Karpas-422 (cell line): ENCODE results near the gene USHBP1. TPM values are rescaled to one million over a fixed set of nuclear protein-coding genes. Genes with fewer than 3 reads are reported as not detected.

Experiments used
- DNase-seq: peaks from one replicate; pipeline ENCODE4 v3.0.0-alpha.2; 2015
- H2AFZ ChIP-seq: fragments of 200-600 bp; sonication (generic); 2 replicates; pipeline ENCODE4 v1.6.1; 2014; ENCODE audit warnings: antibody characterized with exemption, low read length, mixed read lengths
- H3K27ac ChIP-seq: fragments of 200-600 bp; sonication (generic); 2 replicates; pipeline ENCODE4 v1.5.1; 2014; ENCODE audit warnings: mild to moderate bottlenecking, low read length, moderate library complexity
- H3K27me3 ChIP-seq: fragments of 200-600 bp; sonication (generic); 2 replicates; pipeline ENCODE4 v1.6.1; 2014; ENCODE audit warnings: low read length, mixed read lengths
- H3K36me3 ChIP-seq: fragments of 200-600 bp; sonication (generic); 2 replicates; pipeline ENCODE4 v1.6.1; 2014; ENCODE audit warnings: low read length, mixed read lengths; ENCODE audit not compliant: insufficient read depth
- H3K4me1 ChIP-seq: fragments of 200-600 bp; sonication (generic); 2 replicates; pipeline ENCODE4 v1.6.1; 2014; ENCODE audit warnings: mild to moderate bottlenecking, low read length, mixed read lengths
- H3K4me2 ChIP-seq: fragments of 200-600 bp; sonication (generic); 2 replicates; pipeline ENCODE4 v1.6.1; 2014; ENCODE audit warnings: low read length, low read depth, mild to moderate bottlenecking; ENCODE audit not compliant: poor library complexity, severe bottlenecking
- H3K4me3 ChIP-seq: fragments of 200-600 bp; sonication (generic); 2 replicates; pipeline ENCODE4 v1.5.1; 2014; ENCODE audit warnings: mild to moderate bottlenecking, antibody characterized with exemption, low read length, mixed read lengths
- H3K79me2 ChIP-seq: fragments of 200-600 bp; sonication (generic); 2 replicates; pipeline ENCODE4 v1.6.1; 2014; ENCODE audit warnings: mild to moderate bottlenecking, low read length, mixed read lengths
- H3K9ac ChIP-seq: fragments of 200-600 bp; sonication (generic); 2 replicates; pipeline ENCODE4 v1.6.0; 2014; ENCODE audit warnings: low read length
- H3K9me2 ChIP-seq: fragments of 200-600 bp; sonication (generic), shearing (Covaris generic); replicated peaks from 2 replicates; pipeline ENCODE4 v1.6.0; 2014; ENCODE audit warnings: mild to moderate bottlenecking, low read length, moderate library complexity; ENCODE audit not compliant: insufficient read depth
- H3K9me3 ChIP-seq: fragments of 300-700, 200-600 bp; sonication (generic); 2 replicates; pipeline ENCODE4 v1.6.1; 2014; ENCODE audit warnings: low read length, mixed read lengths
- H4K20me1 ChIP-seq: fragments of 200-600 bp; sonication (generic); 2 replicates; pipeline ENCODE4 v1.6.1; 2014; ENCODE audit warnings: mild to moderate bottlenecking, antibody characterized with exemption, low read length, low read depth; ENCODE audit not compliant: insufficient read depth
- total RNA-seq: library from RNA; depleted of rRNA; stranded (reverse); fragments of >200 nt; shearing (Covaris generic); gene quantifications from 2 replicates; pipeline ENCODE4 v1.2.3, GENCODE V29; 2014; ENCODE audit warnings: low replicate concordance; rRNA removed

USHBP1 gene
- 0.25 TPM in 1 of 2 replicates, not detected in the other for total RNA-seq

GRCh38 chr19:17264641-17264979 is at the start of gene USHBP1:
Gene USHBP1 (minus strand): TSS chr19:17264745. CDS start chr19:17264299, 446 bp downstream.
- H3K9ac ChIP-seq, result no peak within 1 kb of the TSS
- peaks cover 29% of the 10 kb centered on the region for H3K4me1 ChIP-seq
- no peak within 1 kb of the TSS for H2AFZ ChIP-seq

DNA sequence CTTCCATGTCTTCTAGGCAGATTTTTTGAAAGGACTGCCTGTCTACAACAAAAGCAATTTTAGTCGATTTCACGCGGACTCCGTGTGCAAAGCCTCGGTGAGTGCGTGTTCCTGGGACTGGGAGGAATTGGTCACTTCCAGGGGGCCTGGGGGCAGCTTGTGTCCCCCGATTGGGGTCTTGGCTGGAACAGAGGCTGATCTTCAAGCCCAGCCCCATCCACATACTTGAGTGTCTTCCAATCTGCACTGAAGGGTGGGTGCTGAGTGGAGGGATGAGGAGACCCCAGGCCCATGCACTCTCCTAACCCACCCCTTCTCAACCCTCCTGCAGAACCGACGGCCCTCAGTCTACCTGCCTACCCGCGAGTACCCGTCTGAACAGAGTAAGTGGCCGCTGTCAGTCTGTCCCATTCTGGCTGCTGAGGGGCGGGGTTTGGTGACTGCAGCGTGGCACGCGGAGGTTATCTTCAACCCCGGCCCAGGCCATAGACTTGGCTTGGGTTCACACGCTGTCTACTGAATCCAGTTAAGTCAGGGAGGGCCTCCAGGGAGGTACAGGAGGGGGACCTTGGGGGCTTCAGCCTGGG is 49.6 kb upstream of the USHBP1 start:
- Histone ChIP-seq H3K9ac (no peak overlapping the region), H3K79me2 (peaks cover 33% of the 10 kb centered on the region), H3K27me3 (no peaks in the 10 kb centered on the region), H2AFZ (no peak overlapping the region), H3K9me3 (no peaks in the 10 kb centered on the region), H3K27ac (no peak overlapping the region), H3K4me3 (no peak overlapping the region), H3K4me2 (no peak overlapping the region), H3K9me2 (no peaks in the 10 kb centered on the region), H3K4me1 (peaks cover 8% of the 10 kb centered on the region), H4K20me1 (peaks cover 20% of the 10 kb centered on the region; the same call in 1 of the 2 replicates), H3K36me3 (peaks cover 13% of the 10 kb centered on the region)
- no peak for DNase-seq

More at GRCh38 chr19:17264641-17264979, at the start of gene USHBP1:
- no peaks in the 10 kb centered on the region for H3K9me3 ChIP-seq
- no peak within 1 kb of the TSS for H3K4me2 ChIP-seq
- H3K4me3 ChIP-seq, result no peak within 1 kb of the TSS
- no peak for DNase-seq
- H3K27ac ChIP-seq, result no peak within 1 kb of the TSS
- H3K79me2 ChIP-seq, result peaks cover 17% of the 10 kb centered on the region
- H3K36me3 ChIP-seq, result no peaks in the 10 kb centered on the region
- no peaks in the 10 kb centered on the region for H3K9me2 ChIP-seq
- H3K27me3 ChIP-seq, result no peaks in the 10 kb centered on the region
- H4K20me1 ChIP-seq, result no peaks in the 10 kb centered on the region

GRCh38 chr19:17312189-17313113 is 47.9 kb upstream of the USHBP1 start:
- H3K27ac ChIP-seq, result no peak overlapping the region
- no peak for DNase-seq
- peaks cover 20% of the 10 kb centered on the region; the same call in 1 of the 2 replicates for H4K20me1 ChIP-seq
- H3K4me1 ChIP-seq, result peaks cover 8% of the 10 kb centered on the region
- H3K27me3 ChIP-seq, result no peaks in the 10 kb centered on the region
- peaks cover 33% of the 10 kb centered on the region for H3K79me2 ChIP-seq
- H3K9me2 ChIP-seq, result no peaks in the 10 kb centered on the region
- no peak overlapping the region for H3K4me2 ChIP-seq
- H3K9ac ChIP-seq, result no peak overlapping the region
- H3K9me3 ChIP-seq, result no peaks in the 10 kb centered on the region
- H3K36me3 ChIP-seq, result peaks cover 13% of the 10 kb centered on the region
- H3K4me3 ChIP-seq, result no peak overlapping the region
- H2AFZ ChIP-seq, result no peak overlapping the region

DNA sequence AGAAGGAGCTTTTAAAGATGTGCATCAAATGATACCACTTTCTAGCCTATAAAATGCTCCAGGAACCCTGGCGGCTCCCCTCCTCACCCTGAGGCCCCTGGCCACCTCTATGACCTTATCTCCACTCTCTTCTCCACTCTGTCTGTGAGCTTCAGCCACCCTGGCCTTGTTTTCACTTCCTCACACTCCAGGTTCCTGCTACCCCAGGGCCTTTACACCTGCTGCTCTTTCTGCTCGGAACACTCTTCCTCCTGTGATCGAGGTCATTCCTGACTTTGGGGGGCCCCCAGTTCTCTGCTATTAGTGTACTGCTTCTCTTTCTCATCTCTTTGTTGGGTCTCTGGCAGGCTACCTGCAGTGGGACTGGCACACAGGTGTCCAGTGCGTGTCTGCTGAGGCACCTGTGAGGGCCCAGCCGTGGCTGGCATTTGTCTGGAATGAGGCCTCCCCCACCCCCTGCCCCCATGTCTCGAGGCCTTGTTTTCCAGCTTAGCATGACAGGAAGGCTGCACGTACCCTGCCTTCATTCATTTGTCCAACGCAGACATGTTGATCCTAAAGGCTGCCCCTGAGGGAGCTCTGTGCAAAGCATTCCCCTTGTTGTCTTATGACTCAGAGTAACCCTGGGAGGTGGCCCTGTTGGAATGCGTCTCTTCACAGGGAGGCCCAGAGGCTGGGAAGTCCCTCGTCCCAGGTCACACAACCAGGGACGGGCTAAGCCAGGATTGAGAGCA is 47.1 kb upstream of the USHBP1 start:
- no peak overlapping the region for H3K4me3 ChIP-seq
- no peak overlapping the region for H3K4me2 ChIP-seq
- no peaks in the 10 kb centered on the region for H3K9me3 ChIP-seq
- H3K9me2 ChIP-seq, result no peaks in the 10 kb centered on the region
- peaks cover 13% of the 10 kb centered on the region for H3K36me3 ChIP-seq
- no peak overlapping the region for H3K27ac ChIP-seq
- H3K79me2 ChIP-seq, result peaks cover 34% of the 10 kb centered on the region
- peaks cover 20% of the 10 kb centered on the region; the same call in 1 of the 2 replicates for H4K20me1 ChIP-seq
- H3K4me1 ChIP-seq, result peaks cover 11% of the 10 kb centered on the region
- no peak for DNase-seq
- H3K27me3 ChIP-seq, result no peaks in the 10 kb centered on the region
- H2AFZ ChIP-seq, result no peak overlapping the region
- H3K9ac ChIP-seq, result no peak overlapping the region

GRCh38 chr19:17309965-17310461 is 45.5 kb upstream of the USHBP1 start:
- Histone ChIP-seq H3K79me2 (peaks cover 40% of the 10 kb centered on the region), H3K9me2 (no peaks in the 10 kb centered on the region), H3K36me3 (peaks cover 13% of the 10 kb centered on the region), H3K9ac (peak overlapping the region; percentile 96), H3K9me3 (no peaks in the 10 kb centered on the region), H3K4me1 (peaks cover 18% of the 10 kb centered on the region), H3K4me3 (peak overlapping the region; percentile 97), H2AFZ (no peak overlapping the region), H3K27me3 (no peaks in the 10 kb centered on the region), H3K4me2 (peak overlapping the region; percentile 83), H3K27ac (peak overlapping the region; percentile 43; the same call in 1 of the 2 replicates), H4K20me1 (peaks cover 20% of the 10 kb centered on the region; the same call in 1 of the 2 replicates)
- DNase-seq, result no peak

DNA sequence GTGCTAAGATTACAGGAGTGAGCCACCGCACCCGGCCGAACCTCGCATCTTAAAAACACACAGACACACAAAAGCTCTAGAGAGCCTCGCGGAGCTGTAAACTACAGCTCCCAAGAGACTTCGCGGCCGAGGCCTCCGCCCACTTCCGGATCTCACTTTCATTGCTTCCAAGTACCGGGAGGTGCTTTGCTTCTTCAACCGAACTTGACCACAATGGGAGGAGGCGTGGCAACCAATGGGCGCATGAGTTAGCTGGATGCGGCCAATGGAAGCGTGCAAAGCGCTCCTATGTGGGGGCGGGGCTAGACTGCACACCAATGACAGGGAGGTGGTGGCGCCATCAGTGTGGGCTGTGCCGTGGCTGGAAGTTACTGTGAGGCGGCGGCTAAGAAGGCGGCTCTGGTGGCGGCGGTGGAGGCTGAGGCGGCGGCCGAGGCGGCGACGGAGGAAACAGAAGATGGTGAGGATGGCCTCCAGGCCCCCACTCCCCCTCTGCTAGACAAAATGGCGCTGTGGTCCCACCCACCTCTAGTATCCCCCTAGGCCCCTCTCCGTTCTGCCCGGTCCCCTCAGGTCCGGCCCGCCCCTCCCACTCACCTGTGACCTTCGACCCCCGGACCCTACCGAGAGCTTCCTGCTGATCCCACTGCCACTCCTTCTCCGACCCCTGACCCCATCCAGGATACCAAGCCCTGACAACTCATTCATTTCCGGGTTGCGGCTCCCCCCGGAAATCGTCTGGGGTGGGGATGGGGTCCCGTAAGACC is 44.8 kb upstream of the USHBP1 start, which contains the start of gene DDA1:
DDA1 (plus strand) TSS at position 366 of the 767 bp plus-strand sequence; CDS start at position 458, 92 bp downstream.
- no peaks in the 10 kb centered on the region for H3K9me3 ChIP-seq
- peaks cover 22% of the 10 kb centered on the region; the same call in 1 of the 2 replicates for H4K20me1 ChIP-seq
- peak within 1 kb of the TSS; percentile 97 for H3K4me3 ChIP-seq
- peaks cover 18% of the 10 kb centered on the region for H3K4me1 ChIP-seq
- DNase-seq, result peak; percentile 100
- H3K4me2 ChIP-seq, result peak within 1 kb of the TSS; percentile 83
- H3K27ac ChIP-seq, result peak within 1 kb of the TSS; percentile 43; the same call in 1 of the 2 replicates
- no peaks in the 10 kb centered on the region for H3K9me2 ChIP-seq
- peaks cover 40% of the 10 kb centered on the region for H3K79me2 ChIP-seq
- H2AFZ ChIP-seq, result no peak within 1 kb of the TSS
- peak within 1 kb of the TSS; percentile 96 for H3K9ac ChIP-seq
- no peaks in the 10 kb centered on the region for H3K27me3 ChIP-seq
- peaks cover 8% of the 10 kb centered on the region for H3K36me3 ChIP-seq

- no peaks in the 10 kb centered on the region for H3K27me3 ChIP-seq
- peaks cover 31% of the 10 kb centered on the region; the same call in 1 of the 2 replicates for H4K20me1 ChIP-seq
- peaks cover 21% of the 10 kb centered on the region for H3K4me1 ChIP-seq
- H3K4me2 ChIP-seq, result no peak overlapping the region
- DNase-seq, result no peak
- H2AFZ ChIP-seq, result no peak overlapping the region
- H3K4me3 ChIP-seq, result no peak overlapping the region
- no peak overlapping the region for H3K27ac ChIP-seq
- H3K9me2 ChIP-seq, result no peaks in the 10 kb centered on the region
- H3K79me2 ChIP-seq, result peaks cover 40% of the 10 kb centered on the region
- no peak overlapping the region for H3K9ac ChIP-seq
- H3K9me3 ChIP-seq, result no peaks in the 10 kb centered on the region
- no peaks in the 10 kb centered on the region for H3K36me3 ChIP-seq
Measured at GRCh38 chr19:17307876-17308377, 43.4 kb upstream of the USHBP1 start.
